HG02970 (cell line): Measurements from ENCODE around the gene MYO19.

Experiments
- ATAC-seq: cut with Tn5 transposase; IDR thresholded peaks from one replicate; pipeline ENCODE4 v1.9.1; 2021; ENCODE audit warnings: mild to moderate bottlenecking, moderate library complexity, moderate number of reproducible peaks; ENCODE audit not compliant: unreplicated experiment, low FRiP score

The MYO19 gene, protein sequence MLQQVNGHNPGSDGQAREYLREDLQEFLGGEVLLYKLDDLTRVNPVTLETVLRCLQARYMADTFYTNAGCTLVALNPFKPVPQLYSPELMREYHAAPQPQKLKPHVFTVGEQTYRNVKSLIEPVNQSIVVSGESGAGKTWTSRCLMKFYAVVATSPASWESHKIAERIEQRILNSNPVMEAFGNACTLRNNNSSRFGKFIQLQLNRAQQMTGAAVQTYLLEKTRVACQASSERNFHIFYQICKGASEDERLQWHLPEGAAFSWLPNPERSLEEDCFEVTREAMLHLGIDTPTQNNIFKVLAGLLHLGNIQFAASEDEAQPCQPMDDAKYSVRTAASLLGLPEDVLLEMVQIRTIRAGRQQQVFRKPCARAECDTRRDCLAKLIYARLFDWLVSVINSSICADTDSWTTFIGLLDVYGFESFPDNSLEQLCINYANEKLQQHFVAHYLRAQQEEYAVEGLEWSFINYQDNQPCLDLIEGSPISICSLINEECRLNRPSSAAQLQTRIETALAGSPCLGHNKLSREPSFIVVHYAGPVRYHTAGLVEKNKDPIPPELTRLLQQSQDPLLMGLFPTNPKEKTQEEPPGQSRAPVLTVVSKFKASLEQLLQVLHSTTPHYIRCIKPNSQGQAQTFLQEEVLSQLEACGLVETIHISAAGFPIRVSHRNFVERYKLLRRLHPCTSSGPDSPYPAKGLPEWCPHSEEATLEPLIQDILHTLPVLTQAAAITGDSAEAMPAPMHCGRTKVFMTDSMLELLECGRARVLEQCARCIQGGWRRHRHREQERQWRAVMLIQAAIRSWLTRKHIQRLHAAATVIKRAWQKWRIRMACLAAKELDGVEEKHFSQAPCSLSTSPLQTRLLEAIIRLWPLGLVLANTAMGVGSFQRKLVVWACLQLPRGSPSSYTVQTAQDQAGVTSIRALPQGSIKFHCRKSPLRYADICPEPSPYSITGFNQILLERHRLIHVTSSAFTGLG

GRCh38 chr17:36534840-36535668, at the start of gene MYO19, which contains the start of gene PIGW:
TSS of gene MYO19 (minus strand) at chr17:36534868. CDS start at chr17:36532538, 2,330 bp downstream.
TSS of gene PIGW (plus strand) at chr17:36534987. CDS start at chr17:36537102, 2,115 bp downstream.
- ATAC-seq: peak; percentile 71

GRCh38 chr17:36583787-36584186, 49.1 kb upstream of the MYO19 start:
- ATAC-seq: no peak

DNA sequence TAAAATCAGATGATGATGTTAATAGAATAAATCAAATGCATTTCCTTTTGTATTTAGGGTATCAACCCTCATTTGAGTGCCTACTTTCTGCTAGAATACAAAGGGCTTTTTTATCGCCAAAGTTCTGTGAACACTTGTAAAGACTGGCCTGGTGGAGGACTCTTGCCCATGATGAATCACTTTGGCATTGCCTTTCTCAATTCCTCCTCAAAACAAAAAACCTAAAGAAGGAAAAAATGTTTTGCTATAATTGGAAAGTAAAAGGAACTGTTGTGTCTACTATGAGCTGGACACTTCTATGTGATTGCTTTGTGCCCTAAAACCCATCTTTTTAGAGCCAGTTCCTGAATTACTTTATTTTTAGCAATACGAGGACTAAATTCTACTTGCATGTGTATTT, 44.0 kb upstream of the MYO19 start:
- no peak for ATAC-seq

DNA sequence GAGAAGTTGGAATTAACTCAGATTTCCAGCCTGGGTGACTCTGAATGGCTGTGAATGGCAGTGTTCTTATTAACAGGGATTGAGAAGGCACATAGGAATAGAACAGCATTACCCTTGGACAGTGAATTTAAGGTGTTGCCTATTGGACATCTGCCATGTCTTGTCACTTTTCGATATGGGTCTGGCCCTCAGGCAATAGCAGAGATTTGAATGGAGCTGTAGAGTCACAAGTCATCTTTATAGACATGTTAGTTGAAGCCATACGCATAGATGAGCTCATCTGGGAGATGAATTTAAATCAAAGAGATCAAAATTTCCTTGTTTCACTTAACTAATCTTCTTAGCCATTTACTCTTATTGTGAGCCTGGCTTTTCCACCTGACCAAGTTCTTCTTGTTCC, 42.1 kb upstream of the MYO19 start:
- ATAC-seq: no peak

DNA sequence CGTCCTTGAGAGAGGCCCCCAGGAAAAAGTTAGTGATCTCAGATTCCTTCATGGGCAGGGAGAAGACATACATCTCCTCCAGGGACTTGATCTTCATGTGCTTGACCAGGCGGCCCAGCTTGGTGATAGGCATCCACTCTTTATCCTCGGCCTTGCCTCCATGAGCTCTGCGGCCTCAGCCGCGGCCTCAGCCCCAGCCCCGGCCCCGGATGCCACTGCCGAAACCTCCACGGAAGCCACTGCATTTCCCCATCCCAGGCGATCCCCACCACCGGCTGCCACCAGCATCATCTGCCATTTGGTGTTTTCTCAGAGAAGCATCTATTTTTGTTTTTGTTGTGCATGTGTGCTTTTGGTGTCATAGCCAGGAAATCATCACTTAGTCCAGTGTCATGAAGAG, 40.4 kb upstream of the MYO19 start:
- ATAC-seq: no peak

- ATAC-seq: no peak
These were observed 31.4 kb upstream of the MYO19 start for GRCh38 chr17:36566081-36566480.

- no peak for ATAC-seq
These were observed 18.8 kb upstream of the MYO19 start for GRCh38 chr17:36553459-36553858.

- no peak for ATAC-seq
These were observed 16.1 kb upstream of the MYO19 start for GRCh38 chr17:36550491-36551417.

- ATAC-seq: no peak
These were observed 13.1 kb upstream of the MYO19 start for GRCh38 chr17:36547776-36548175.

DNA sequence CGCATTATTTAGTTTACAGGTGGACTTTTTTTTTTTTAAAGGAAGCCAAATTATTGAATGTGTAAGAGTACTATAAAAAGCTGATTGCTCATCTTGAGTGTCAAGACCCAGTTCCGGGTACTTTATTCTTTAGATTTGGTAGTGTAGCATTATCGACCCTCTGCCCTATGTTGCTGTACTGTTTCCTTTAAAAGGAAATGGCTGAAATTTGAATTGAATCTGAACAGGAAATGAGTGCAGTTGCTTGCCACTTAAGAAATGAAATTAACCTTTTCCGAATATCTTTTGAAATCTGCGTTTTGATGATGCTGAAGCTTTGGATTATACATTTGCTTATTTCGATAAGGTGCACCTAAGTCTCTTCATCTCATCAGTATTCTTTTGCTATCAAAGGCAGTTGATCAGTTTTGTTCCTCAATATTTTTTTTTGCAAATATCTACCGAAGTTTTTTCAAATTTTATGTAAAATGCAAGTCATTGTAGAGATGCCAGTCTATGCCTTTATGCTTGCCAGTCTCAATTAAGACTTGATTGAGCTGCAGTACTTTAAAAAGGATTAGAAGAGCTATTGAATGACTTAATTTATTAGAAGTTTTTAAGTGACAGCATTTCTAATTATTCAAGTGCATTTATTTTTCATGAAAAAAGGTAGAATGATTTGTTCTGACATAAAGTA, 11.9 kb upstream of the MYO19 start:
- ATAC-seq: no peak

DNA sequence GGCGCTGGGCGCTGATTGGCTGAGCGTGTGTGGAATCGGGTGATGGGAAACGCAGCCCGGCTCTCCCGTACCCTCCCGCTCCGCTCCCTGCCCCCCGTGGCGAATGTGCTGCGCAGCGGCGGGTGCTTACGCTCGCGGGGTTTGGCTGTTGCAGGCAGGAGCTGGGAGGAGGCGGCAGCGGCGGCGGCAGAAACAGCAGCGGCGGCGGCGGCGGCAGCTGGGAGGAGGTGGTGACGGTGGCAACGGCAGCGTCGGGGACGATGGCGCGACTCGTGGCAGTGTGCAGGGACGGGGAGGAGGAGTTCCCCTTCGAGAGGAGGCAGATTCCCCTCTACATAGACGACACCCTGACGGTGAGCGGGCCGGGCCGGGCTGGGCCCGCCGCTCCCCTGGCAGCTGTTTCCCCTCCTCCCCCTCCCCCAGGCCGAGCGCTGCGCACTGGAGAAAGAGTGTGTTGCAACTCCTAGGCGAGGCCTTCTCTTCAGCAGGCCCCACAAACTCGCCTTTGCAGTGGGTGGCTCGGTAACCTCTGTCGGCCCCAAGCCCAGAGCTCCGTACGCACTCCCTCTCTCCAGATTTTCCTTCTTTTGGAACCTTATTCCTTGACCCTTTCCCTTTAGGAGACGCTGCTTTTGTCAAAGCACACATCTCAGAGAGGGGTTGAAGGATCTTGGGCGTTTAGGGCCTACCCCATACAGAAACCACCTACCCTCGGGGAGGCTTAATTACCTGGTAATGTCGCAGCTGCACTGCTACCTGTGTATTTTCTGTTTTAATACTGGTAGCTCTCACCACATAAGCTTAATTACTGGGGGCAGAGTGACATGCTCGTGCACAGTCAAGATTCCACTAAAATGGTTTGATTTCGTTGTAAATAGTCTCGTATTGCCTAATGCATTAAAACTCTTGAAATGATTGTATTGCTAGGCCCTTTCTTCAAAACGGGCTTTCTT, 11.1 kb upstream of the MYO19 start:
- ATAC-seq: peak; percentile 77

GRCh38 chr17:36545077-36545464, 10.4 kb upstream of the MYO19 start:
- no peak for ATAC-seq

DNA sequence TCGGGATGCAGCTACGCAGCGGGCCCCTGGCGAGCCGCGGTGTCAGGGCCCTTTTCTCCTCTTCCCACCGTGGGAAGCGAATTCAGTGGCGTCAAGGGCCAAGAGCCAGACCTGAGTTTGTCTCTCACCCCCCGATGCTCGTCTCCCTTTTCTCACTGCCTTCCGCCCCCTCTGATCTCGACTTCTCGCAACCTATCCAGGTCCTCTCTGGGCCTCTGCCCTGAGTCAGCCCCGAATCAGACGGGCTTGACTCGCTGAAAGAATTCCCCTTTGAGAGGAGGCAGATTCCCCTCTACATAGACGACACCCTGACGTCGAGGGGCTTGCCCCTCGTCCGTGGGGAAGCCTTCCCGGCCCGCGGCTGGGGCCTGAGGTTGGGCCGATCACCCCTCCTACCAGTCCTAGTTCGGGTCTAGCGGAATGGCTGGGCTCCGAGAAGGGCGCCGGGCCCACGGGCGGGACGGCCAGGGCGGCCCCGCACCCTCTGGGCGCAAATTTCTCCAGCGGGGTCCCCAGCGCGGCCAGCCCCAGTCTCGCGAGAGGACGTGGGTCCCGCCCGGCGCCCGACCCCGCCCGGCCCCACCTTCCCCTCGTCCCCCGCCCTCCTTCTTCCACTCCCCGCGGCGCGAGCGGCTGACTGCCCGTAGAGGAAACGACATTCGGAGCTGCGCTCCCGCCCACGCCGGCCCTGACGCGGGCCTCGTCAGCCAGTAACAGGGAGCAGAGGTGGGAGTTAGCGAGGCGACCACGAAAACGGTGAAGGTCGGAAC, 9.8 kb upstream of the MYO19 start, which contains the start of gene GGNBP2:
Gene GGNBP2, plus strand, starts transcription at position 613 of the 770 bp plus-strand sequence. CDS start 806 bp downstream, outside the sequence.
- peak; percentile 38 for ATAC-seq

DNA sequence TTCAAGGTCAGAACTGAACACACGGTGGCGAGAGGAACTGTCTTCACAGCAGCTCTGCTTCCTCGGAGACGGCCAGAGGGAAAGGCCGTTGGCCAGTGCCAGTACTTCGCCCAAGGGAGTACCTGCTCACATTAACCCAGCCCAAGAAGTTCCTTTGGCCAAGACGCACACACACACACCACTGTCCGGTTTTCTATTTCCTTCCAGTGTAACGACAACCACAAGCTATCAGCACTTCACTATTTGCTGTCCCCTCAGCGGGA, 9.3 kb upstream of the MYO19 start:
- peak; percentile 3 for ATAC-seq

DNA sequence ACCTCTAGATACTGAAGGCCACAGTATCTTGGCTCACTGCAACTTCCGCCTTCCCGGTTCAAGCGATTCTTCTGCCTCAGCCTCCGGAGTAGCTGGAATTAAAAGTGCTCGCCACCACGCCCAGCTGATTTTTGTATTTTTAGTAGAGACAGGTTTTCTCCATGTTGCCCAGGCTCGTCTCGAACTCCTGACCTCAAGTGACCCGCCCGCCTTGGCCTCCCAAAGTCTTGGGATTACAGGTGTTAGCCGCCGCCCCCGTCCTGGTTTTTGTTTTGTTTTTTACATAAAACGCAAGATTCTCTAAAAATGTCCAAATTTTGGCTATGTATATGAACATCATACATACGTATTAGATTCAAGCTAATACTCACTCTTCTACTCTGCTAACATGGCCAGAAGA, 8.1 kb upstream of the MYO19 start:
- no peak for ATAC-seq

DNA sequence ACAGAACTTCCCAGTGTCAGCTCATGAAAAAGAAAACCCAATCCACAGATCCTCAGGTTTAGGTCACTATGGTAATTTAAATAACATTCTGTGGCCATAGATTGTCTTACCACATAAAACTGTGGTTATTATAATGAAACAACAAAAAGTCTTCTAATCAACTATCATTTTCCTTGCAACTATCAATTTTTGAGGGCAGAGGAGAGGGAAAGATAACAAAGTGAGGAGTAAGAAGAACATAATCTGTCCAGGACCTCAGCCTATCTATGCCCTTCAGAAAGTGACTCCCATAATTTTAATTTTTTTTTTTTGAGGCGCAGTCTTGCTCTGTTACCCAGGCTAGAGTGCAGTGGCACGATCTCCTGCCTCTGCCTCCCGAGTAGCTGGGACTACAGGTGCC, 6.0 kb upstream of the MYO19 start:
- ATAC-seq: no peak

DNA sequence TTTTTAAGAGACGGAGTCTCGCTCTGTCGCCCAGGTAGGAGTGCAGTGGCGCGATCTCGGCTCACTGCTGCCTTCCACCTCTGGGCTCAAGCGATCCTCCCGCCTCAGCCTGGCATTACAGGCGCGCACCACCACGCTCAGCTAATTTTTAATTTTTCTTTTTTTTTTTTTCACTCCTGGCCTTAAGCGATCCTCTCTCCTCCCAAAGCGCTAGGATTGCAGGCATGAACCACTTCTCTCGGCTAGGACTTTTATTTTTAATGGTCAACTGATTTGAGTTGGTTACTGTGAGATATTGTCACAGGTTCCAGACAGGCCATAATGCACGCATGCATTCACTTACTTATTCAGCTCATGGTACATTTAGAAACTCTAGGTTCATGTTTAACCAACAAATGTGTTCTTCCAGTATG, 1.0 kb upstream of the MYO19 start:
- peak; percentile 6 for ATAC-seq
